SW 1271 (cell line): ENCODE data around the gene ANAPC2.
A peak's percentile ranks its signal among the peaks of the same experiment; 100 is the strongest.

ENCODE experiments used
- DNase-seq, 2 experiments: peaks; one replicate each; lab custom pipeline; 2025; lab: John Stamatoyannopoulos, UW

Gene ANAPC2

GRCh38 chr9:137192859-137193258 lies 4.5 kb upstream of the ANAPC2 start:
- no peak for DNase-seq

DNA sequence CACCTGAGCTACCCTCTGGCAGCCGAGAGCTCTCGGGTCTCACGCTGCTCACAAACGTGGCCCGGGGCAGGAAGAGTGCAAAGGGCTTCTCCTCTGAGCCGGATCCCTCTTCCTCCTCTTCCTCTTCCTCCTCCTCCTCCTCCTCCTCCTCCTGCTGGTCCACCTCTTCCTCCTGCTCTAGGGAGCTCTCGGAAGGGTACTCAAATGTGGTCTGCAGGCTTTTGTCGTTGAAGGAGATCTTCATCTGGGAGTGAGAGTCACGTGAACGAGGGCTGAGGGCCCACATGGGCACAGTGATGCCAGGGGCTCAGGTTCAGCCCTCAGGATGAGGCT lies 4.1 kb upstream of the ANAPC2 start:
- DNase-seq = no peak

DNA sequence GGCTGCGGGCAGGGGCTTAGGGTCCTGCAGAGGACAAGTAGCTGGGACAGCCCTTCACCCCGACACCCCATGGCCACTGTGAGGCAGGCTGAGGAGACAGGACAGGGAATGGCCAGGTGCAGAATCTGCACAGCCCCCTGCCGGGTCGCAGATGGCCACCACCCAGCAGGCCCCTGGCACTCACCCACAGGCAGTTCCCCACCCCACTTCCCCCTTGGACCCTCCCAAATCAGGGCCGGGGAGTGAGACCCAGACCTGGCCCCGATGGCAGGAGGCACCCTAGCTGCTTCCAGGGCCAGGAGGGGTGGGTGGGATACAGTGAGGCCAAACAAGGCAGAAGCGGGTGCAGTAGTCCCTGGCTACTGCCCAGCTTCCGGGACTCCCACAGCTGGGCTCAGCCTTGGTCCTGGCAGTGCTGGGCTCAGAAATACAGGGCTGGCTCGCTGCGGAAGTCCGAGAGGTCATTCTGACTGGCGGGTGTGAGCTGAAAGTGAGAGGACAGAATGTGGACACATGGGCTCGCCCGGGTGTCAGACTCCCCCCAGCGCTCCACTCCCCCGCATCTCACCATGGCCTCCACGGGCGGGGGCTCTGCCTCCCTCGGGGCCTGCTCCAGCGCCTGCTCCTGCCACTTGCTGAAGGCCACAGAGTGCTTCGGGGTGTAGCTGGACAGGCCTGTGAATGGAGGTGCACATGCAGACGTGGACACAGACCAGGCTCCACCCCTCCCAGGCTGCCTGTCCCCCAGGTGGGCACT lies 3.5 kb upstream of the ANAPC2 start:
- no peak for DNase-seq

- DNase-seq = no peak
Measured at GRCh38 chr9:137191245-137191644, 2.9 kb upstream of the ANAPC2 start.

- DNase-seq = no peak
Measured at GRCh38 chr9:137190315-137190856, 2.0 kb upstream of the ANAPC2 start.

GRCh38 chr9:137189297-137190295 lies 1.2 kb upstream of the ANAPC2 start:
- DNase-seq = no peak

- no peak for DNase-seq
Measured at GRCh38 chr9:137188086-137188489, 272 bp downstream of the ANAPC2 start.

DNA sequence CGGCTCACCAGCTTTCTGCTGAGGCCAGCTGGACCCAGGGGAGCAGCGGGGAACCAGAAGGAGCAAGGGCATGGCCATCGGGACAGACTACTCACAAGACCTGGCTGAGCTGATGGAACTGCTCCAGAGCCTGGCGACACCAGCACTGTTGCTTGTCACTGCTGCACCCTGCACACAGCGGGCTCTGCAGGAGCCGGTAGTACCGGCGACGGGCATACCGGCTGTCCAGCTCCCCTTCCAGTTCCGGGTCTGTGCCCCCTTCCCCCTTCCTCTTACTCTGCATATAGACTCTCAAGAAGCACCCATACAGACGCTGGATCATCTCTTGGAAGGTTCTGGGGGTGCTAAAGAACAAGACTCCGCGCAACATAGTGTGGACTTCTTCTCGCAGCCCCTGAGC lies 974 bp downstream of the ANAPC2 start:
- no peak for DNase-seq

DNA sequence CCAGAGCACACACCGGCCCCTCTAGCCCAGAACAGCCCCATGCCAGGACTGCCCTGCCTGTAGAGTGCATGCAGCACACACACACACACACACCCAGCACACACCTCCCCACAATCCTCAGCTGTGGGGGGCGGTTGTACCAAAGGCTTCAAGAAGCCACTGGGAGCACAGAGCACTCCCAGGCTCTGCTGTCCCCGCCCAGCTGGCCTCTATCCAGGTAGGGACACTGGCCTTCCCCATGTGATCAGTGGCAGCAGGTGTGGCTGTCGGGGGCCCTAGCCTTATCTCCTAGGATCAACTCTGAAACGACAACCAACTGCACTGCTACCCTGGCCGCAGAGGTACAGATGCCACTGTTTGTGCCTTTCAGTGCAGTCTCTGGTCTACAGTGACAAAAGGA lies 2.0 kb downstream of the ANAPC2 start:
- no peak for DNase-seq

- DNase-seq = no peak
Measured at GRCh38 chr9:137185921-137186320, 2.4 kb downstream of the ANAPC2 start.

GRCh38 chr9:137184881-137185660 lies 3.3 kb downstream of the ANAPC2 start:
- no peak for DNase-seq

DNA sequence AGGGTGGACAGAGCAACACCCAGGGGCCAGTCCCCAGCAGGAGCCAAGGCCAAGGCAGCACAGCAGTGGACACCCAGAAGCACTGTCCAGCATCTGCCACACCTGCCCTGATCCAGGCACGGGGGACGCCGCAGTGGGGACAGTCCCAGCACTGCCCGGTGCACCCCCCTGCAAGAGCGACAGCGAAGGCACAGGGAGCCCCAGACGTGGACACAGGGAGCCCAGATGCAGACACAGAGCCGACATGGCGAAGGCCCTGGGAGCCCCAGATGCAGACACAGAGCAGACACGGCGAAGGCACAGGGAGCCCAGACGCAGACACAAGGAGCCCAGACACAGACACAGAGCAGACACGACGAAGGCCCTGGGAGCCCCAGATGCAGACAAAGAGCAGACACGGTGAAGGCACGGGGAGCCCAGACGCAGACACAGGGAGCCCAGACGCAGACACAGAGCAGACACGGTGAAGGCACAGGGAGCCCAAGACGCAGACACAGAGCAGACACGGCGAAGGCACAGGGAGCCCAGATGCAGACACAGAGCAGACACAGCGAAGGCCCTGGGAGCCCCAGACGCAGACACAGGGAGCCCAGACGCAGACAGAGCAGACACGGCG lies 4.3 kb downstream of the ANAPC2 start:
- no peak for DNase-seq

DNA sequence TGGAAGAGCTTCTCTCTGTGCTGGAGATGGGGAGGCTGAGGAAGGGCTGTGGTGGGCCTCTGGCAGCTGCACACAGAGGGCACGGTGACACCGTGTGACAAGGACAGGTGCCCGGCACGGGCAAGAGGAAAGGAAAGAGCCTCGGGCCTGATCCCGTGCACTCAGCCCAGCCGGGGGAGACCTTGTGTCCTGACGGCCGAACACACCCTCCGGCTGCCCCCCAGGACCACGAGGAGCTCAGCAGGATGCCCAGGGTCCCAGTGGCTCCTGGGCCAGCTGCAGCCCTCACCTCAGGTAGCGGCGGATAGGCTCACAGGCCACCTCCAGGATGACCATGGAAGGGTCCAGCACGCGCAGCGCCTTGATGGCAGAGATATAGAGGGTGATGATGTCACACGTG lies 5.5 kb downstream of the ANAPC2 start:
- DNase-seq = no peak

- DNase-seq = no peak
Measured at GRCh38 chr9:137181680-137182079, 6.7 kb downstream of the ANAPC2 start.

GRCh38 chr9:137180491-137180890 lies 7.9 kb downstream of the ANAPC2 start:
- DNase-seq = no peak

- DNase-seq = no peak
Measured at GRCh38 chr9:137179761-137180160, 8.6 kb downstream of the ANAPC2 start.

DNA sequence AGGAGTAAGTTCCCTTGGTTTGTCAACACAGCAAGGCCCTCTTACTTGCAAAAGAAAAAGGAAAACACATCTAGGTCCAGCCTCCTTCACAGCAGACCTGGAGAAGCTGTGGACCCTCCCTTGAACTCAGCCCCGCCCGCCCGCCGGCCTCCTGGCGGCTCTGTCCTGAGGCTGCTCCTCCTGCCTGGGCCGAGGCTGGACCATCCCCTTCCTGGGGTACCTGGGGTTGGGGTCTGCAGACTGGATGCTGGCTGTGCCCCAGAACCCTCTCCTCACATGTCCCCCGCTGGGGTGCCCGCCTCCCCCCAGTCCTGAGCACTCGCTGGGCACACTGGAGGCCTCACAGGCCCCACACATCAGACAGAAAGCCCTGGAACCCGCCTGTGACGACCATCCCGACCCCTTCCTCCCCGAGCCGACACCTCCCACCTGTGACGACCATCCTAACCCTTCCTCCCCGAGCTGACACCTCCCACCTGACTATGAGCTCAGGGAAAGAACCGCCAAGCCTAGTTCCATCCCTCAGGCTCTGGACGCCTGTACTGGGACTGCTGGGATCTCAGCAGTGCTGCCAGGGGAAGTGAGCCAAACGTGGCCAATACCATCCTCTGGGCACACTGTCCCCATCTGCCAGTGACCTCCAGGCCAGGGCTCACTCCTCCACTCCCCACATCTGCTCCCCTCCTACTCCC lies 9.3 kb downstream of the ANAPC2 start:
- no peak for DNase-seq

- no peak for DNase-seq
Measured at GRCh38 chr9:137178201-137178938, 10.0 kb downstream of the ANAPC2 start.

GRCh38 chr9:137176302-137177182 lies 11.8 kb downstream of the ANAPC2 start:
- peak in 1 of 2 experiments; percentile 56 for DNase-seq
